Measurements from ENCODE around the gene FBXW8.
A peak's percentile ranks its signal among the peaks of the same experiment; 100 is the strongest.

Gene FBXW8

DNA sequence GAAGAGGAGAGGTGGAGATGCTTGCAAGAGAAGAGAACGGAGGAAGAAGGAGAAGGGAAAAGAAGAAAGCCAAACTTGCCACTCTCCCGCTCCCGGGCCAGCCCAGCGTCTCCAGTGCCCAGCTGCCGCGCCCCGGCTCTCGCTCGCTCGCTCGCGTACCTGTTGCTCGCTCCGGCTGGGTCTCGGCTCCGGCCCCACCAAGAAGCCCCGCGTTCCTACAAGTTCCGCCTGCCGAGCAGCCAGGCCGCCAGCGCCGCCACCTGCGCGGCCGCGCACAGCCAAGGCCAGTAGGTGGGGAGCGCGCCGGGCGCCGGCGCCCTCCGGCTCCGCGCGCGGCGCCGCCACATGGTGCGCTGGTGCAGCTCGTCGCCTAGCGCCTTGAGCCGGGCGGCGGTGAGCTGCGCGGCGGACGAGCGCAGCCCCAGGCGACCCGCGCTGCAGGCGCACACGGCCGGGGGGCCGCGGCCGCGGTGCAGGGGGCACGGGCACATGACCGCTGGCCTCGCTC is 29.9 kb upstream of the FBXW8 start:
- peaks cover 62% of the 10 kb centered on the region for H3K27me3 ChIP-seq (ENCODE audit: insufficient read depth, poor library complexity, severe bottlenecking)
- peak in 1 of 2 experiments; percentile 16 for DNase-seq (ENCODE audit: low read depth in 1 of 2, low spot score in 1 of 2)

DNA sequence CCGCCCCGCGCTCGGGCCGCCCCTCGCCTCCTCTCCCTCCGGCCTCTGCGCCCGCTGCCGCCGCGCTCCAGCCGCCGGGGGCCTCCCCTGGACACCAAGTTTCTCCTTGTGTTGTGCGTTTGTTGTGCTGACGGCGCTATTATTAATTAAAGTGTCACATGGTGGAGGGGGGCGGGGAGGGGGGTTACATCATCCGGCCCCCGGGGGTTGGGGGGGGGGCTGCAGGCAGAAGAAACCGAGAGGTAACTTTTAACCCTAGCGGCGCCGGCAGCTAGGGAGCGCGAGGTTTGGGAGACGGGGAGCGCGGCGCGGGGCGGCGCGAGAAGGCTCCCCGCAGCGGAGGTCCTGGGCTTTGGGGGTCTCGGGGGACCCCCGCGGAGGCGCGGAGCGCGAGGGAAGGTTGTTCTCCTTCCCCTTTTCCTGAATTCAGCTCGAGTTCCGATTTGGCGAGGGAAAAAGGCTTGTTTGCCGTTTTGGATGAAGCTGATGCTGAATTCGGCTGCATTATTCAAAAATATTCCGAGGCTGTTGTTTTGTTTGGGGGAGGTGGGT is 29.3 kb upstream of the FBXW8 start, which contains the start of gene HRK:
Gene HRK, minus strand, starts transcription at position 117 of the 552 bp plus-strand sequence. CDS start 134 bp downstream, outside the sequence.
- H3K27me3 ChIP-seq (ENCODE audit: insufficient read depth, poor library complexity, severe bottlenecking): peaks cover 62% of the 10 kb centered on the region
- TF ChIP-seq, protein P1, sequence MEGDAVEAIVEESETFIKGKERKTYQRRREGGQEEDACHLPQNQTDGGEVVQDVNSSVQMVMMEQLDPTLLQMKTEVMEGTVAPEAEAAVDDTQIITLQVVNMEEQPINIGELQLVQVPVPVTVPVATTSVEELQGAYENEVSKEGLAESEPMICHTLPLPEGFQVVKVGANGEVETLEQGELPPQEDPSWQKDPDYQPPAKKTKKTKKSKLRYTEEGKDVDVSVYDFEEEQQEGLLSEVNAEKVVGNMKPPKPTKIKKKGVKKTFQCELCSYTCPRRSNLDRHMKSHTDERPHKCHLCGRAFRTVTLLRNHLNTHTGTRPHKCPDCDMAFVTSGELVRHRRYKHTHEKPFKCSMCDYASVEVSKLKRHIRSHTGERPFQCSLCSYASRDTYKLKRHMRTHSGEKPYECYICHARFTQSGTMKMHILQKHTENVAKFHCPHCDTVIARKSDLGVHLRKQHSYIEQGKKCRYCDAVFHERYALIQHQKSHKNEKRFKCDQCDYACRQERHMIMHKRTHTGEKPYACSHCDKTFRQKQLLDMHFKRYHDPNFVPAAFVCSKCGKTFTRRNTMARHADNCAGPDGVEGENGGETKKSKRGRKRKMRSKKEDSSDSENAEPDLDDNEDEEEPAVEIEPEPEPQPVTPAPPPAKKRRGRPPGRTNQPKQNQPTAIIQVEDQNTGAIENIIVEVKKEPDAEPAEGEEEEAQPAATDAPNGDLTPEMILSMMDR (IDR thresholded peaks at IDR 0.05; ENCODE audit: insufficient read depth, low read length): no peak
- TF ChIP-seq, protein P2, sequence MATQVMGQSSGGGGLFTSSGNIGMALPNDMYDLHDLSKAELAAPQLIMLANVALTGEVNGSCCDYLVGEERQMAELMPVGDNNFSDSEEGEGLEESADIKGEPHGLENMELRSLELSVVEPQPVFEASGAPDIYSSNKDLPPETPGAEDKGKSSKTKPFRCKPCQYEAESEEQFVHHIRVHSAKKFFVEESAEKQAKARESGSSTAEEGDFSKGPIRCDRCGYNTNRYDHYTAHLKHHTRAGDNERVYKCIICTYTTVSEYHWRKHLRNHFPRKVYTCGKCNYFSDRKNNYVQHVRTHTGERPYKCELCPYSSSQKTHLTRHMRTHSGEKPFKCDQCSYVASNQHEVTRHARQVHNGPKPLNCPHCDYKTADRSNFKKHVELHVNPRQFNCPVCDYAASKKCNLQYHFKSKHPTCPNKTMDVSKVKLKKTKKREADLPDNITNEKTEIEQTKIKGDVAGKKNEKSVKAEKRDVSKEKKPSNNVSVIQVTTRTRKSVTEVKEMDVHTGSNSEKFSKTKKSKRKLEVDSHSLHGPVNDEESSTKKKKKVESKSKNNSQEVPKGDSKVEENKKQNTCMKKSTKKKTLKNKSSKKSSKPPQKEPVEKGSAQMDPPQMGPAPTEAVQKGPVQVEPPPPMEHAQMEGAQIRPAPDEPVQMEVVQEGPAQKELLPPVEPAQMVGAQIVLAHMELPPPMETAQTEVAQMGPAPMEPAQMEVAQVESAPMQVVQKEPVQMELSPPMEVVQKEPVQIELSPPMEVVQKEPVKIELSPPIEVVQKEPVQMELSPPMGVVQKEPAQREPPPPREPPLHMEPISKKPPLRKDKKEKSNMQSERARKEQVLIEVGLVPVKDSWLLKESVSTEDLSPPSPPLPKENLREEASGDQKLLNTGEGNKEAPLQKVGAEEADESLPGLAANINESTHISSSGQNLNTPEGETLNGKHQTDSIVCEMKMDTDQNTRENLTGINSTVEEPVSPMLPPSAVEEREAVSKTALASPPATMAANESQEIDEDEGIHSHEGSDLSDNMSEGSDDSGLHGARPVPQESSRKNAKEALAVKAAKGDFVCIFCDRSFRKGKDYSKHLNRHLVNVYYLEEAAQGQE (IDR thresholded peaks at IDR 0.05; ENCODE audit: insufficient replicate concordance, low read depth): no peak
- TF ChIP-seq POLR2AphosphoS5 (IDR thresholded peaks at IDR 0.05; ENCODE audit: low read depth) (no peak), GABPA (IDR thresholded peaks at IDR 0.05; ENCODE audit: low read depth) (no peak), SPI1 (IDR thresholded peaks at IDR 0.05; ENCODE audit: borderline replicate concordance, low read depth) (no peak)
- no peak for DNase-seq (ENCODE audit: low read depth in 1 of 2, low spot score in 1 of 2)
- no peak within 1 kb of the TSS for H3K4me3 ChIP-seq (replicated peaks; ENCODE audit: insufficient read depth, low read length)
- no peak within 1 kb of the TSS for H3K27ac ChIP-seq (replicated peaks)

More for the DNA sequence above, 29.9 kb upstream of the FBXW8 start:
- Histone ChIP-seq H3K4me3 (replicated peaks; ENCODE audit: insufficient read depth, low read length) (no peak overlapping the region), H3K27ac (replicated peaks) (no peak overlapping the region)
- TF ChIP-seq, protein P2 (IDR thresholded peaks at IDR 0.05; ENCODE audit: insufficient replicate concordance, low read depth): no peak
- TF ChIP-seq POLR2AphosphoS5 (IDR thresholded peaks at IDR 0.05; ENCODE audit: low read depth): no peak
- TF ChIP-seq GABPA (IDR thresholded peaks at IDR 0.05; ENCODE audit: low read depth): no peak
- no peak for TF ChIP-seq SPI1 (IDR thresholded peaks at IDR 0.05; ENCODE audit: borderline replicate concordance, low read depth)
- TF ChIP-seq, protein P1 (IDR thresholded peaks at IDR 0.05; ENCODE audit: insufficient read depth, low read length): no peak

DNA sequence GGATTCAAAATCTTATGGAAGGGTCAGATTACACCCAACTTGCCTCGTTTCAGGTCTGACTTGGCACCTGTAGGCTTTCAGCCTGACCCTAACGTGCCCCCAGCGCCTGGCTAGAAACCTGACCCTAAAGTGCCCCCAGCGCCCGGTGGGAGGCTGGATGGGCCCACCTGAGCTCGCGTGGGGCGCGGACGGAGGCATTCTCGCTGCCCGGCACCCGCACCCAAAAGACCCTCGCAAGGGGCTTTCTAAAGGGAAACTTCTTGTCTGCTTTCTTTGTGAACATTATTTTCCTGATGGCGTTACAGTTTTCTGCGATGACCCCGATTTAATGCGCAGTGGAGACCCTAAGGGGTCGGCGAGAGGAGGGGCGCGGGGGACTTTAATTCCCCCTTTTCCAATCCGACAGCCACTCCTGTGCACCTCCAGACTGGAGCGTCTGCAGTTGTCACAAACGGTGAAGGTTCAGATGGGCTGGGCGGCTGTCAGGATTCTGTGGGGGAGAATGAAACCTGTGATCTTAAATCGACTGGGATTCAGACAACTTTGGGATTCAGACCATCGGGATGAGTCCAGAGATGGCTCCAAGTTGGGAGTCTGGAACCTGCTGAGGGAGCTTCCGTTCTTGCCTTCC is 28.8 kb upstream of the FBXW8 start:
- Histone ChIP-seq H3K27ac (replicated peaks) (no peak overlapping the region), H3K27me3 (ENCODE audit: insufficient read depth, poor library complexity, severe bottlenecking) (peaks cover 58% of the 10 kb centered on the region), H3K4me3 (replicated peaks; ENCODE audit: insufficient read depth, low read length) (no peak overlapping the region)
- no peak for TF ChIP-seq POLR2AphosphoS5 (IDR thresholded peaks at IDR 0.05; ENCODE audit: low read depth)
- TF ChIP-seq, protein P1 (IDR thresholded peaks at IDR 0.05; ENCODE audit: insufficient read depth, low read length): no peak
- TF ChIP-seq SPI1 (IDR thresholded peaks at IDR 0.05; ENCODE audit: borderline replicate concordance, low read depth): no peak
- no peak for TF ChIP-seq GABPA (IDR thresholded peaks at IDR 0.05; ENCODE audit: low read depth)
- TF ChIP-seq, protein P2 (IDR thresholded peaks at IDR 0.05; ENCODE audit: insufficient replicate concordance, low read depth): no peak
- DNase-seq (ENCODE audit: low read depth in 1 of 2, low spot score in 1 of 2): no peak

All from HL-60 (cell line).